Neural progenitor cell (in vitro differentiated cells): ENCODE data around the gene HDAC4.

Experiments used
- CTCF ChIP-seq: fragments of 200-600 bp; sonication (generic); IDR thresholded peaks from 2 replicates; pipeline ENCODE4 v1.5.1; 2017; ENCODE audit warnings: antibody characterized with exemption, mild to moderate bottlenecking
- EZH2 ChIP-seq: fragments of 200-600 bp; sonication (generic); IDR thresholded peaks from 2 replicates; pipeline ENCODE4 v1.6.1; 2017; ENCODE audit warnings: antibody characterized with exemption, mild to moderate bottlenecking, moderate library complexity

DNA sequence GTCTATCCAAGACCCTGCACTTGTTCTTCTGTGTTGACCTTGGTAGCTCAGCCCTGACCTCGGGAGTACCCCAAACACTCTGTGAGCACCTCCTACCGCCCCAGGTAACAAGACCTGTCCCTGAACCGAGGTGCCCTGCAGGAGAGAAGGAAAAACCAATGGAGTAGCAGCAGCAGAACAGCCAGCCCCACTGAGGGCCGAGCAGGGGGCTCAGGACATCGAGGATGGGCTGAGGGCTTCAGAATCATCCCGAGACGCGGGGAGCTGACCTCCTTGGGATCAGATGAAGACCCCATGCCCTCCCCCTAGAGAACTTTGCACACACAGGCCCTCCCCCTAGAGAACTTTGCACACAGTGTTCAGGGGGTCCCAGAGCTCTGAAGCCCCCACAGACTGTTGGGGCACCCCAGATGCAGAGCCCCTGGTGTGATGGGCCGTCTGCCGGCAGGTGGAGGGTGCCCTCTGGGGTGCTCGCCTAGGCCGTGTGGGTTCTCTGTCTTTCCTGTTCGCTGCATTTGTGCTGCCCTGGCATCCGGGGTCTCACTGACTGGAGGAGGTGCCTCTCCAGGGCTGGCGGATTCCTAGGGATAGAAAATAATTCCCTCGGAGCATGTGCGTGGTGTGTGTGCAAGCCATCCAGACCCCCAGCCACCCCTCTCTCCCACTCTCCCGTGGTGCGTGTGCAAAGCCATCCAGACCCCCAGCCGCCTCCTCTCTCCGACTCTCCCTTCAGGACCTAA, 363.8 kb downstream of the HDAC4 start:
- TF ChIP-seq EZH2, result no peak
- no peak for TF ChIP-seq CTCF
